ENCODE measurements around the gene FBXO28. TPM values are rescaled to one million over a fixed set of nuclear protein-coding genes. Genes with fewer than 3 reads are reported as not detected.

Gene FBXO28
- total RNA-seq, 1 experiment from 2014 or later = 36.6 TPM

GRCh38 chr1:224189561-224189960, 75.7 kb downstream of the FBXO28 start:
- ChIA-PET POLR2A (no interaction called here), CTCF (no interaction called here)
- Histone ChIP-seq H3K9me3 (ENCODE audit: control insufficient read depth, insufficient read depth, low read depth, low read length) (no peaks in the 10 kb centered on the region), H3K27me3 (ENCODE audit: control insufficient read depth, insufficient read depth, low read length) (no peaks in the 10 kb centered on the region), H3K36me3 (ENCODE audit: control insufficient read depth, insufficient read depth, low read length) (peaks cover 4% of the 10 kb centered on the region; the same call in 1 of the 2 replicates), H3K4me3 (ENCODE audit: low read depth in 2 of 2, low read length in 2 of 2) (no peak overlapping the region), H3K4me1 (ENCODE audit: control insufficient read depth, insufficient read depth, low read length) (no peaks in the 10 kb centered on the region), H3K27ac (ENCODE audit: low read length) (no peak overlapping the region)
- ATAC-seq (no peak), DNase-seq (ENCODE audit: low read depth, low spot score) (no peak)
- no TSS peak for BruUV-seq (replicated peaks)
- intact Hi-C loops (cut with micrococcal nuclease; ENCODE audit: unreplicated experiment) = loop anchor here (10.0 kb wide), 1 partner anchor 145 kb away; the partner anchor contains the start of gene NVL
- in situ Hi-C loops (cut with HindIII; ENCODE audit: low pct_unique_long_range_greater_than_20kb, low sequenced_read_pairs) = no loop called here
- TF ChIP-seq, protein P1, sequence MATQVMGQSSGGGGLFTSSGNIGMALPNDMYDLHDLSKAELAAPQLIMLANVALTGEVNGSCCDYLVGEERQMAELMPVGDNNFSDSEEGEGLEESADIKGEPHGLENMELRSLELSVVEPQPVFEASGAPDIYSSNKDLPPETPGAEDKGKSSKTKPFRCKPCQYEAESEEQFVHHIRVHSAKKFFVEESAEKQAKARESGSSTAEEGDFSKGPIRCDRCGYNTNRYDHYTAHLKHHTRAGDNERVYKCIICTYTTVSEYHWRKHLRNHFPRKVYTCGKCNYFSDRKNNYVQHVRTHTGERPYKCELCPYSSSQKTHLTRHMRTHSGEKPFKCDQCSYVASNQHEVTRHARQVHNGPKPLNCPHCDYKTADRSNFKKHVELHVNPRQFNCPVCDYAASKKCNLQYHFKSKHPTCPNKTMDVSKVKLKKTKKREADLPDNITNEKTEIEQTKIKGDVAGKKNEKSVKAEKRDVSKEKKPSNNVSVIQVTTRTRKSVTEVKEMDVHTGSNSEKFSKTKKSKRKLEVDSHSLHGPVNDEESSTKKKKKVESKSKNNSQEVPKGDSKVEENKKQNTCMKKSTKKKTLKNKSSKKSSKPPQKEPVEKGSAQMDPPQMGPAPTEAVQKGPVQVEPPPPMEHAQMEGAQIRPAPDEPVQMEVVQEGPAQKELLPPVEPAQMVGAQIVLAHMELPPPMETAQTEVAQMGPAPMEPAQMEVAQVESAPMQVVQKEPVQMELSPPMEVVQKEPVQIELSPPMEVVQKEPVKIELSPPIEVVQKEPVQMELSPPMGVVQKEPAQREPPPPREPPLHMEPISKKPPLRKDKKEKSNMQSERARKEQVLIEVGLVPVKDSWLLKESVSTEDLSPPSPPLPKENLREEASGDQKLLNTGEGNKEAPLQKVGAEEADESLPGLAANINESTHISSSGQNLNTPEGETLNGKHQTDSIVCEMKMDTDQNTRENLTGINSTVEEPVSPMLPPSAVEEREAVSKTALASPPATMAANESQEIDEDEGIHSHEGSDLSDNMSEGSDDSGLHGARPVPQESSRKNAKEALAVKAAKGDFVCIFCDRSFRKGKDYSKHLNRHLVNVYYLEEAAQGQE (IDR thresholded peaks at IDR 0.05; ENCODE audit: insufficient read depth in 1 of 2, low read depth in 2 of 2, low read length in 1 of 2) = no peak

DNA sequence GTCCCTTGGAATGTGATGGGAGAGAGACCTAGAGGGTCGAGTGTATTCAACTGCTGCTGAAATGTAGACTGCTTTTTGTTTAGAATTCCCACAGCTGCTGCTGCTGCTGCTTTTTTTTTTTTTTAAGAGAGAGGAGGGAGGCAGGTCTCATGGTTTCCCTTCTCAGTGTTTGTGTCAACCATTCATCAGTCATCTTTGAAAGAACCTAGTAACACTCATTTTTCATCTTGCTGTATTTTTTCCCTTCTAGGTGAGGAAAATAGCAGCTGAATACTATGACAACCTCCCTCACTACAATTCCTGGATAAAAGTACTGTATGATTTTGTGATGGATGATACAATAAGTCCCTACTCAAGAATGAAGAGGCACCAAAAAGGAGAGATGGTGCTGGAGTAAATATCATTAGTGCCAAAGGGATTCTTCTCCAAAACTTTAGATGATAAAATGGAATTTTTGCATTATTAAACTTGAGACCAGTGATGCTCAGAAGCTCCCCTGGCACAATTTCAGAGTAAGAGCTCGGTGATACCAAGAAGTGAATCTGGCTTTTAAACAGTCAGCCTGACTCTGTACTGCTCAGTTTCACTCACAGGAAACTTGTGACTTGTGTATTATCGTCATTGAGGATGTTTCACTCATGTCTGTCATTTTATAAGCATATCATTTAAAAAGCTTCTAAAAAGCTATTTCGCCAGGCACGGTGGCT, 78.3 kb downstream of the FBXO28 start:
- TSS peak; percentile 81 for BruUV-seq (replicated peaks)
- H3K27me3 ChIP-seq (ENCODE audit: control insufficient read depth, insufficient read depth, low read length) = no peaks in the 10 kb centered on the region
- H3K27ac ChIP-seq (ENCODE audit: low read length) = no peak overlapping the region
- intact Hi-C loops (cut with micrococcal nuclease; ENCODE audit: unreplicated experiment) = no loop called here
- no peak for TF ChIP-seq CTCF (IDR thresholded peaks at IDR 0.05)
- TF ChIP-seq POLR2AphosphoS5 (IDR thresholded peaks at IDR 0.05; ENCODE audit: low read depth, low read length) = no peak
- TF ChIP-seq, protein P1 (IDR thresholded peaks at IDR 0.05; ENCODE audit: insufficient read depth in 1 of 2, low read depth in 2 of 2, low read length in 1 of 2) = no peak
- no peak for TF ChIP-seq TCF7L2 (IDR thresholded peaks at IDR 0.05; ENCODE audit: low read depth, low read length)
- no peak for TF ChIP-seq SIN3A (IDR thresholded peaks at IDR 0.05; ENCODE audit: borderline replicate concordance, insufficient read depth, low read depth, low read length)
- H3K4me1 ChIP-seq (ENCODE audit: control insufficient read depth, insufficient read depth, low read length) = no peaks in the 10 kb centered on the region
- ATAC-seq (no peak), DNase-seq (ENCODE audit: low read depth, low spot score) (no peak)
- ChIA-PET CTCF (no interaction called here), POLR2A (no interaction called here)
- in situ Hi-C loops (cut with HindIII; ENCODE audit: low pct_unique_long_range_greater_than_20kb, low sequenced_read_pairs) = no loop called here
- peaks cover 4% of the 10 kb centered on the region; the same call in 1 of the 2 replicates for H3K36me3 ChIP-seq (ENCODE audit: control insufficient read depth, insufficient read depth, low read length)
- H3K9me3 ChIP-seq (ENCODE audit: control insufficient read depth, insufficient read depth, low read depth, low read length) = no peaks in the 10 kb centered on the region
- no peak overlapping the region for H3K4me3 ChIP-seq (ENCODE audit: low read depth in 2 of 2, low read length in 2 of 2)

Measured in Panc1 (cell line).